GM21390 (cell line): Measurements from ENCODE around the gene PCDHA6.
"Not testable (repeated sequence)": the region's sequence is repeated elsewhere in the genome, so short reads cannot be mapped to it uniquely, and the experiment has no call there.

Source experiments
- ATAC-seq: cut with Tn5 transposase; IDR thresholded peaks from one replicate; pipeline ENCODE4 v1.9.1; 2021; ENCODE audit not compliant: unreplicated experiment

PCDHA6 gene

DNA sequence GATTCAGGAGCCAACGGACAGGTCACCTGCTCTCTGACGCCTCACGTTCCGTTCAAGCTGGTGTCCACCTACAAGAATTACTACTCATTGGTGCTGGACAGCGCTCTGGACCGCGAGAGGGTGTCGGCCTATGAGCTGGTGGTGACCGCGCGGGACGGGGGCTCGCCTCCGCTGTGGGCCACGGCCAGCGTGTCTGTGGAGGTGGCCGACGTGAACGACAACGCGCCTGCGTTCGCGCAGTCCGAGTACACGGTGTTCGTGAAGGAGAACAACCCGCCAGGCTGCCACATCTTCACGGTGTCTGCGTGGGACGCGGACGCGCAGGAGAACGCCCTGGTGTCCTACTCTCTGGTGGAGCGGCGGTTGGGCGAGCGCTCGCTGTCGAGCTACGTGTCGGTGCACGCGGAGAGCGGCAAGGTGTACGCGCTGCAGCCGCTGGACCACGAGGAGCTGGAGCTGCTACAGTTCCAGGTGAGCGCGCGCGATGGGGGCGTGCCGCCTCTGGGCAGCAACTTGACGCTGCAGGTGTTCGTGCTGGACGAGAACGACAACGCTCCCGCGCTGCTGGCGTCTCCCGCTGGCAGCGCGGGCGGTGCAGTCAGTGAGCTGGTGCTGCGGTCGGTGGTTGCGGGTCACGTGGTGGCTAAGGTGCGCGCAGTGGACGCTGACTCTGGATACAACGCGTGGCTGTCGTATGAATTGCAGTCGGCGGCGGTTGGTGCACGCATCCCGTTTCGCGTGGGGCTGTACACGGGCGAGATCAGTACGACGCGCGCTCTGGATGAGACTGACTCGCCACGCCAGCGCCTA lies 29.6 kb downstream of the PCDHA6 start:
- ATAC-seq = no peak

DNA sequence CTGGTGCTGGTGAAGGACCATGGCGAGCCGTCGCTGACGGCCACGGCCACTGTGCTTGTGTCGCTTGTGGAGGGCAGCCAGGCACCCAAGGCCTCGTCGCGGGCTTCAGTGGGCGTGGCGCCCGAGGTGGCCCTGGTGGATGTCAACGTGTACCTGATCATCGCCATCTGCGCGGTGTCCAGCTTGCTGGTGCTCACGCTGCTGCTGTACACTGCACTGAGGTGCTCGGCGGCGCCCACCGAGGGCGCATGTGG lies 30.2 kb downstream of the PCDHA6 start:
- ATAC-seq = no peak

- ATAC-seq = no peak
These were observed 34.9 kb downstream of the PCDHA6 start for GRCh38 chr5:140862441-140863295.

GRCh38 chr5:140868721-140869554 lies 41.2 kb downstream of the PCDHA6 start, which contains the start of gene PCDHA11:
PCDHA11 (plus strand) TSS chr5:140868957; CDS start chr5:140869104, 147 bp downstream.
- no peak for ATAC-seq

DNA sequence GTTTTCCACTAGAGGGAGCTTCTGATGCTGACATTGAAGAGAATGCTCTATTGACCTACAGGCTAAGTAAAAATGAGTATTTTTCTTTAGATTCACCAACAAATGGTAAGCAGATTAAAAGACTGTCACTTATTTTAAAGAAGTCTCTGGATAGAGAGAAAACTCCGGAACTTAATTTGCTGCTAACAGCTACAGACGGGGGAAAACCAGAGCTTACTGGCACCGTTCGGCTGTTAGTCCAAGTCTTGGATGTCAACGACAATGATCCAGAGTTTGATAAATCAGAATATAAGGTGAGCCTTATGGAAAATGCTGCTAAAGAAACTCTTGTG lies 41.8 kb downstream of the PCDHA6 start:
- ATAC-seq = no peak

- no peak for ATAC-seq
These were observed 42.8 kb downstream of the PCDHA6 start for GRCh38 chr5:140870221-140871201.

- no peak for ATAC-seq
These were observed 47.6 kb downstream of the PCDHA6 start, which contains the start of gene PCDHA12 for GRCh38 chr5:140875085-140876065. PCDHA12 (plus strand) TSS chr5:140875308; CDS start chr5:140875473, 165 bp downstream.

GRCh38 chr5:140876541-140877261 lies 48.9 kb downstream of the PCDHA6 start:
- ATAC-seq = not testable (repeated sequence)

DNA sequence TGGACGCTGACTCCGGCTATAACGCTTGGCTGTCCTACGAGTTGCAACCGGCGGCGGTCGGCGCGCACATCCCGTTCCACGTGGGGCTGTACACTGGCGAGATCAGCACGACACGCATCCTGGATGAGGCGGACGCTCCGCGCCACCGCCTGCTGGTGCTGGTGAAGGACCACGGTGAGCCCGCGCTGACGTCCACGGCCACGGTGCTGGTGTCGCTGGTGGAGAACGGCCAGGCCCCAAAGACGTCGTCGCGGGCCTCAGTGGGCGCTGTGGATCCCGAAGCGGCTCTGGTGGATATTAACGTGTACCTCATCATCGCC lies 49.5 kb downstream of the PCDHA6 start:
- ATAC-seq = no peak
